Mesangial cell (primary cell): ENCODE data around the gene SOX30. TPM values are rescaled to one million over a fixed set of nuclear protein-coding genes. Genes with fewer than 3 reads are reported as not detected.

Source experiments
- total RNA-seq: library from RNA; depleted of rRNA; stranded (reverse); fragments of >200 nt; gene quantifications from 2 replicates; pipeline ENCODE4 v1.2.3, GENCODE V29; 2015

The SOX30 gene
- total RNA-seq = 0.33 and 0.51 TPM in 2 replicates

GRCh38 chr5:157652377-157652692 lies at the start of gene SOX30:
Gene SOX30 (minus strand): TSS chr5:157652438. CDS start chr5:157652078, 360 bp downstream.

DNA sequence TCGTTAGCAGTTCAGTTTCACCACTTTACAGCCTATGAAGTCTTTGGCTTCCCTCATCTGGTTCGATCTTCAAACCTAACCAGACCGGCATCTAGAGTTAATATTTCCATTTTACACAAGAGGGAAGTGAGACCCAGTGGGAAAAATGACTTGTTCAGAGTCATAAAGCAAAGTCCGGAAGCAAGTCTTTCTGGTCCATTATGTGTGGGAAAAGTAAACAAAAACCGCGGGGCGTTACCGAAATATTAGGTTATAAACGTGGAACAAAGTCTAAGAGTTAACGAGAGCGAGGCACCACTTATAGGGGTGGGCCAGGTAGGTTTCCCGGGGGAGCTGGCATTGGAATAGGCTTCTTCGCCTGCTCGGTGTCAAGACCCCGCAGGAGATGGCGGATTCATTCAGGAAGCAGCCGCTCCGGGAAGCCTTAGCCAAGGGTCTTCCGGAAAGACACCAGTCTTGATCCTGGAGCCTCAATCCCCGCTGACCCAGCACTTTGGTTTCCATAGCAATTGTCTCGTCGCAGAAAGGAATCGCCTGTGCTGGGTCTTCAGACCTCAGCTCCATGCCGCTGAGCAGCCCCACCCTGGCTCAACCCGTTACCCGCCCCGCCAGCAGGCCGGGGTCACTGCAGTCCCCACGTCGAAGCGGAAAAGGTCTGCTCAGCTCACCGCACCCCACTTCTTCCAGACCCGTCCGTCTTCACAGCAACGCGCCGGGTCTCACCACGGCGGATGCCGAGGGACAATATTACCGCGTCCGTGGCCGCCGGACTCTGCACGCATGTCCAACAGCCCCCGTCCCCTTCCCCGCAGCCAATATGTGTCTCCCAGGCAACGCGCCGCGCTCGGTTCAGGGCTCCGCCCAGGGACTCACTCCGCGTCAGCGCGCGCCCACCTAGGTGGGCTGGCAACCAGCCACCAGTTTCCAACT lies 18.7 kb upstream of the SOX30 start, which contains the start of gene C5orf52:
C5orf52 (plus strand) TSS at position 872 of the 930 bp plus-strand sequence. CDS start 82 bp downstream, outside the sequence.

Other genes starting within 250 kb of the SOX30 start
- gene NIPAL4, start 192.2 kb downstream of the SOX30 start, total RNA-seq = 4.2 and 5.9 TPM in 2 replicates
- gene ADAM19, start 76.7 kb downstream of the SOX30 start, total RNA-seq = 72.8 and 110 TPM in 2 replicates
- gene C5orf52, start 19.1 kb upstream of the SOX30 start, total RNA-seq = not detected in 2 replicates
- 11.6 and 17.6 TPM in 2 replicates for gene THG1L, start 79.0 kb upstream of the SOX30 start, total RNA-seq
- 2.2 and 2.3 TPM in 2 replicates for gene LSM11, start 91.3 kb upstream of the SOX30 start, total RNA-seq
- 60.0 and 71.2 TPM in 2 replicates for gene CLINT1, start 206.7 kb upstream of the SOX30 start, total RNA-seq